Measurements from ENCODE around the gene PTCD2.

PTCD2 gene

DNA sequence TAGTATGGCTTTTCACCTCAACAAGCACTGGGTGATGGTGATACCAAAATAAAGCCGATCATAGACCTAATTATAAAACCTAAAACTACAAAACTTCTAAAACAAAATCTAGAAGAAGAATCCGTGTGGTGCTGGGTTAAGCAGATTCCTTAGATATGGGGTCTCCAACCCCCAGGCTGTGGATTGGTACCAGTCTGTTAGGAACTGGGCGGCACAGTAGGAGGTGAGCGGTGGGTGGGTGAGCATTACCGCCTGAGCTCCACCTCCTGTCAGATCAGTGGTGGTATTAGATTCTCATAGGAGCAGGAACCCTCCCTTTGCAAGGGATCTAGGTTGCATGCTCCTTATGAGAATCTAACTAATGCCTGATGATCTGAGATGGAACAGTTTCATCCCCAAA, 33.4 kb upstream of the PTCD2 start:
- ChIA-PET POLR2A (no interaction called here), CTCF (interaction anchor here (1.2 to 11.5 kb wide), 4 partner anchors 18 to 27 kb away, joined by 3 to 98 read pairs (median 10); no protein-coding TSS in a partner anchor)
- no peak for DNase-seq (ENCODE audit: extremely low spot score)
- TF ChIP-seq, protein P1, sequence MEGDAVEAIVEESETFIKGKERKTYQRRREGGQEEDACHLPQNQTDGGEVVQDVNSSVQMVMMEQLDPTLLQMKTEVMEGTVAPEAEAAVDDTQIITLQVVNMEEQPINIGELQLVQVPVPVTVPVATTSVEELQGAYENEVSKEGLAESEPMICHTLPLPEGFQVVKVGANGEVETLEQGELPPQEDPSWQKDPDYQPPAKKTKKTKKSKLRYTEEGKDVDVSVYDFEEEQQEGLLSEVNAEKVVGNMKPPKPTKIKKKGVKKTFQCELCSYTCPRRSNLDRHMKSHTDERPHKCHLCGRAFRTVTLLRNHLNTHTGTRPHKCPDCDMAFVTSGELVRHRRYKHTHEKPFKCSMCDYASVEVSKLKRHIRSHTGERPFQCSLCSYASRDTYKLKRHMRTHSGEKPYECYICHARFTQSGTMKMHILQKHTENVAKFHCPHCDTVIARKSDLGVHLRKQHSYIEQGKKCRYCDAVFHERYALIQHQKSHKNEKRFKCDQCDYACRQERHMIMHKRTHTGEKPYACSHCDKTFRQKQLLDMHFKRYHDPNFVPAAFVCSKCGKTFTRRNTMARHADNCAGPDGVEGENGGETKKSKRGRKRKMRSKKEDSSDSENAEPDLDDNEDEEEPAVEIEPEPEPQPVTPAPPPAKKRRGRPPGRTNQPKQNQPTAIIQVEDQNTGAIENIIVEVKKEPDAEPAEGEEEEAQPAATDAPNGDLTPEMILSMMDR (IDR thresholded peaks at IDR 0.05; ENCODE audit: control extremely low read depth, extremely low read depth, low read depth, missing control alignments) = no peak

DNA sequence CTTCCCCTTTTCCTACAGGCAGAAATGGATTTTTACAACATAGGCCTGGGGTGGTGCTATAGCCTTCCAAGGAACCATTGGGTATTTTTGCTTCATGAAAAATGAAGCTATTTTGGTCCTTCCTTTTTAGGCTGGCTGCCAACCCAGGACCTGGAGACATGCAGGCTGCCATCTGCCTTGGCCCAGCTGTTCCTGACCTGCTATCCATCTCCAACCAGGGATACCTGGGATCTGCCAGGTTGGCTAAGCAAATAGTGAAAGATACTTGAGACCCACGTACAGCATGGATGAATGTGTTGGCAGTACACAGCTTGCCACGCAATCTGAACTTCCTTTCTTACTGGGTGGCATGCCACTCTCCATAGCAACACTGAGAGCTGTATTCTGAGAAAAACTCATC, 31.2 kb upstream of the PTCD2 start:
- CTCF ChIA-PET = interaction anchor here (1.4 to 11.5 kb wide), 5 partner anchors 10 to 21 kb away, joined by 3 to 98 read pairs (median 7); no protein-coding TSS in a partner anchor
- no peak for DNase-seq (ENCODE audit: extremely low spot score)
- TF ChIP-seq, protein P1 (IDR thresholded peaks at IDR 0.05; ENCODE audit: control extremely low read depth, extremely low read depth, low read depth, missing control alignments) = no peak
- POLR2A ChIA-PET = interaction anchor here (1.1 kb wide), 1 partner anchor 19 kb away, joined by 6 read pairs; no protein-coding TSS in a partner anchor

DNA sequence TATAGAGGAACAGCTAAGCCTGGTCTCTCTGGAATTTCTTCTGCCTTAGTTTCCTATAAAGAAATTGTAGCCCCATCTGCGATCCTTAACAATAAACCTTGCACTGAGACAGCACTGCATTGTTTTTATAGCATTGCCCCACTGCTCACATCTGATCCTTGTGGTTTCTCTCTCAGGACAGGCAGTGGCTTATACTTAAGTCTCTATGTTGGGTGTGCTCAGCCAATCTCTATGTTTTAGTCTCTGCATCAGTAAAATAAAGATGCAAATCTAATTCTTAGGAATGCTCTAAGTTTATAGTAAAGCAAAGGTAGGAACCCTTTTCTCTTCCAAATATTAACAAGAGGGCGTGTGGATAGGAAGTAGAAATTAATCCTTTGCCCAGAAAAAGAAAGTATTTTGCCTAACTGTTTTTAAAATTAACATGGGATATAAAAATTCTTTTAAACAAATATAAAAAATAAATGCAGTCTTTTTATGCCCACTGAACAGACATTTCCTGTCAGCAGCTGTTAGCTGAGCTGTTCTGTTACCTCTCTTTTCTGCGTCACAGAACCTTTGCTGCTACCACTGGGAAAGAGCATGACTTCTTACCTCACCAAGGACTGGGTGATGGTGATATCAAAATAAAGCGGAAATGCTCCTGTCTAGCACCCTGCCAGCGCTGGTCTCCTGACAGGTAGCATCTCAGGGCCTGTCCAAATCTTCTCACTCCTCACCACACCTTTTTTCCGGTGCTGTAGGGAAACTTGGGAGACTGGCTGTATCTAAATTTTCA, 29.6 kb upstream of the PTCD2 start:
- POLR2A ChIA-PET = no interaction called here
- CTCF ChIA-PET = interaction anchor here (1.0 to 11.5 kb wide), 3 partner anchors 9 to 22 kb away, joined by 3 to 98 read pairs (median 15); no protein-coding TSS in a partner anchor
- TF ChIP-seq, protein P1 (IDR thresholded peaks at IDR 0.05; ENCODE audit: control extremely low read depth, extremely low read depth, low read depth, missing control alignments) = no peak
- no peak for DNase-seq (ENCODE audit: extremely low spot score)

DNA sequence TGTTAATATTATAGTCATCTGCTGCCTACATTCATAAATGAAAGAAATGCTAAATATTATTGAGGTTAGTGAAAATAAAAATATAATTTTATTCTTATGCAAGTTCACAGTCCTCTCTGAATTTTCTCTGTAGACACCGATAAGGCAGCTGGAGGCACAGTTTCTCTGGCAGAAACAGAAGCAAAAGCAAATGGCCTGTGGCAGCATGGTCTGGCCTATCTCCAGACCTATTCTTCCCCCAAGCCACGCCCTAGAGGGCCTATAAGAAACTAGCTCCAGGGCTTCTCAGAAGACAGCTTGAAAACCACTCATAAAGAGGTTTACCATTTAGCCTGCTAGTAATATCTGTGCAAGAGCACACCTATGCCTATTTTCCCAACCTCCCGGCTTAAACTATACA, 28.6 kb upstream of the PTCD2 start:
- DNase-seq (ENCODE audit: extremely low spot score) = no peak
- TF ChIP-seq, protein P1 (IDR thresholded peaks at IDR 0.05; ENCODE audit: control extremely low read depth, extremely low read depth, low read depth, missing control alignments) = no peak
- POLR2A ChIA-PET = interaction anchor here (1.7 kb wide), 1 partner anchor 16 kb away, joined by 9 read pairs; no protein-coding TSS in a partner anchor
- CTCF ChIA-PET = interaction anchor here (0.9 to 2.4 kb wide), 9 partner anchors 8 to 153 kb away, joined by 3 to 14 read pairs (median 3); partner anchors contain the start of genes MRPS27 and PTCD2

DNA sequence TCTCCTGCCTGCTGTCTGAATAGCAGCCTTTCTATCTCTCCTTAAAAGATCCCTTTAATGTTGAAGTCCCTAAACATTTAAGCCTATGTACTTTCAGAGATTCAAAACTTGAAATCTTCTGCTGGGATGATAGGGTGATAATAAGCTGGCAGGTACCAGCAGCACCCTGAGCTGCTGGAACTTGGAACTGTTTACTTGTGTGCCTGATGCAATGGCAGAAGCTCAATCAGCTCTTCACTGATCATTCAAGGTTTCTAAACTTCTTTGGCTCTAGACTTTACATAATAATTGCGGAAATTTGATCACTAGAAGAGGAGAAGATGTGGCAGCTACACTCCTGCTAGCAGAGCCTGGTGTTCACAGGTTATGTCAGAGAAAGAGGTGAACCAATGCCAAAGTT, 27.8 kb upstream of the PTCD2 start:
- ChIA-PET POLR2A (interaction anchor here (1.5 to 1.7 kb wide), 2 partner anchors 12 to 15 kb away, joined by 4 to 9 read pairs; no protein-coding TSS in a partner anchor), CTCF (interaction anchor here (1.2 to 2.4 kb wide), 7 partner anchors 9 to 154 kb away, joined by 3 to 14 read pairs (median 6); partner anchors contain the start of genes MRPS27 and PTCD2)
- TF ChIP-seq, protein P1 (IDR thresholded peaks at IDR 0.05; ENCODE audit: control extremely low read depth, extremely low read depth, low read depth, missing control alignments) = no peak
- DNase-seq (ENCODE audit: extremely low spot score) = no peak

DNA sequence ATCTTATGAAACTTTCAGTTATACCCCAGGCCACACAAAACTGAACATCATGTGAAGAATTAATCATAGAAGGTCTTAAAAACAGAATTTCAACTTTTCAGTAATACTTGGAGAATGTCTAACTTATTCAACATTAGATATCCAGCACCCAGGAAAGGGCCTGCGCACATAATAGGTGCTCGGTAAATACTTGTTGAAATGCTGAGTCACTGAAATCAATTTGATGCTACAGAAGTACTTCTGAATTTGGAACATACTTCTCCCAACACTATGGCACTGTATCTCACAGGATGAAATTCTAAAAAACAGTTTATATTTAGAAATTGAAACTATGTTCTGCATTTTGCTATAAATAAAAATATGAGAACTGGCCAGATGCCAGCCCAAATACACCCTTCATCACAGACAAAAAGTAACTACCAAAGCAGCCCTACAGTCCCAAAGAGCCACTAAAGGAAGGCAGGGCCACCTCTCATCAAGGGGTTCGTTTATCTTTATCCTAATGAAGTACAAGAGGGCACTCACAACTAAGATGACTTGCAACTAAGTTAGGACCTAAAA, 26.6 kb upstream of the PTCD2 start:
- no peak for DNase-seq (ENCODE audit: extremely low spot score)
- TF ChIP-seq, protein P1 (IDR thresholded peaks at IDR 0.05; ENCODE audit: control extremely low read depth, extremely low read depth, low read depth, missing control alignments) = no peak
- ChIA-PET CTCF (interaction anchor here (1.3 to 2.4 kb wide), 4 partner anchors 11 to 155 kb away, joined by 3 to 14 read pairs (median 6); no protein-coding TSS in a partner anchor), POLR2A (interaction anchor here (1.5 kb wide), 1 partner anchor 11 kb away, joined by 4 read pairs; no protein-coding TSS in a partner anchor)

All from GM10248 (cell line).